GM23338 (cell line): ENCODE data around the gene UBXN4.

Source experiments
- EZH2 ChIP-seq: fragments of 200-600 bp; sonication (generic); IDR thresholded peaks from one replicate; pipeline ENCODE4 v1.8.0; 2017; ENCODE audit warnings: antibody characterized with exemption, mild to moderate bottlenecking, low read depth; ENCODE audit not compliant: unreplicated experiment
- ZNF331 ChIP-seq: fragments of 250-450 bp; sonication (Bioruptor Pico); IDR thresholded peaks from 2 replicates; pipeline ENCODE4 v1.5.0; 2020; ENCODE audit warnings: low read depth, mild to moderate bottlenecking, moderate library complexity
- TF ChIP-seq, protein P1 (sequence below): IDR thresholded peaks from one replicate; pipeline ENCODE4 v1.6.1; 2018; ENCODE audit warnings: antibody characterized with exemption; ENCODE audit not compliant: unreplicated experiment
- TF ChIP-seq, protein P2 (sequence below), 2 experiments: fragments of 200-600 bp in 1 of 2; sonication (generic) in 1 of 2; conservative IDR thresholded peaks; 2 replicates each; pipeline versions ENCODE4 v1.5.1 to v1.6.1; 2016 to 2017; ENCODE audit warnings: antibody characterized with exemption in 2 of 2, low read depth in 2 of 2, mild to moderate bottlenecking in 2 of 2, moderate library complexity in 1 of 2

DNA sequence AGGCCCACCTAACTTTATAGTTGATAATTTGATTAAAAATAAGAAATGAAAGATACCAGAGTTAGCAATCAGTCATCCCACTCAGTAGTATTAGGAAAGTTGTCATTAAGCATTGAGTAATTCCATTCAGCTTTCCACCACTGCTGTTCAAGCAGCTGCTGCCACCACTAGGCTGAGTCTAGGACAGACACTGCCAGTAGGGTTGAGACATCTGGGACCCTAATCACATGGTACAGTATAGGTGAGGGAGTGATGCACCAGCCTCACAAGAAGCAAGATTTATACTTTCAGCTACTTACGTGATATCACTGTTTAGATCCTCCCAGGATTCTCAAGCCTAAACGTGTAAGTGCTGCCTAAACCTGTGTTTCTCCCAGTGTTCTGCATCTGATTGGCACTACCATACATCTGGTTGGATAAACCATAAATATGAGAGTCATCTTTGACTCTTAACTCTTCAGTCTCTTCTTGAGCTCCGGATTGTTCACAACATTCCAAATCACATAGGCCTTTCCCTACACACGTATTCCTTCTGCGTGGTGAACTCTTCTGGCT lies 3.2 kb downstream of the UBXN4 start:
- TF ChIP-seq, protein P1, sequence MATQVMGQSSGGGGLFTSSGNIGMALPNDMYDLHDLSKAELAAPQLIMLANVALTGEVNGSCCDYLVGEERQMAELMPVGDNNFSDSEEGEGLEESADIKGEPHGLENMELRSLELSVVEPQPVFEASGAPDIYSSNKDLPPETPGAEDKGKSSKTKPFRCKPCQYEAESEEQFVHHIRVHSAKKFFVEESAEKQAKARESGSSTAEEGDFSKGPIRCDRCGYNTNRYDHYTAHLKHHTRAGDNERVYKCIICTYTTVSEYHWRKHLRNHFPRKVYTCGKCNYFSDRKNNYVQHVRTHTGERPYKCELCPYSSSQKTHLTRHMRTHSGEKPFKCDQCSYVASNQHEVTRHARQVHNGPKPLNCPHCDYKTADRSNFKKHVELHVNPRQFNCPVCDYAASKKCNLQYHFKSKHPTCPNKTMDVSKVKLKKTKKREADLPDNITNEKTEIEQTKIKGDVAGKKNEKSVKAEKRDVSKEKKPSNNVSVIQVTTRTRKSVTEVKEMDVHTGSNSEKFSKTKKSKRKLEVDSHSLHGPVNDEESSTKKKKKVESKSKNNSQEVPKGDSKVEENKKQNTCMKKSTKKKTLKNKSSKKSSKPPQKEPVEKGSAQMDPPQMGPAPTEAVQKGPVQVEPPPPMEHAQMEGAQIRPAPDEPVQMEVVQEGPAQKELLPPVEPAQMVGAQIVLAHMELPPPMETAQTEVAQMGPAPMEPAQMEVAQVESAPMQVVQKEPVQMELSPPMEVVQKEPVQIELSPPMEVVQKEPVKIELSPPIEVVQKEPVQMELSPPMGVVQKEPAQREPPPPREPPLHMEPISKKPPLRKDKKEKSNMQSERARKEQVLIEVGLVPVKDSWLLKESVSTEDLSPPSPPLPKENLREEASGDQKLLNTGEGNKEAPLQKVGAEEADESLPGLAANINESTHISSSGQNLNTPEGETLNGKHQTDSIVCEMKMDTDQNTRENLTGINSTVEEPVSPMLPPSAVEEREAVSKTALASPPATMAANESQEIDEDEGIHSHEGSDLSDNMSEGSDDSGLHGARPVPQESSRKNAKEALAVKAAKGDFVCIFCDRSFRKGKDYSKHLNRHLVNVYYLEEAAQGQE: no peak
- TF ChIP-seq, protein P2, sequence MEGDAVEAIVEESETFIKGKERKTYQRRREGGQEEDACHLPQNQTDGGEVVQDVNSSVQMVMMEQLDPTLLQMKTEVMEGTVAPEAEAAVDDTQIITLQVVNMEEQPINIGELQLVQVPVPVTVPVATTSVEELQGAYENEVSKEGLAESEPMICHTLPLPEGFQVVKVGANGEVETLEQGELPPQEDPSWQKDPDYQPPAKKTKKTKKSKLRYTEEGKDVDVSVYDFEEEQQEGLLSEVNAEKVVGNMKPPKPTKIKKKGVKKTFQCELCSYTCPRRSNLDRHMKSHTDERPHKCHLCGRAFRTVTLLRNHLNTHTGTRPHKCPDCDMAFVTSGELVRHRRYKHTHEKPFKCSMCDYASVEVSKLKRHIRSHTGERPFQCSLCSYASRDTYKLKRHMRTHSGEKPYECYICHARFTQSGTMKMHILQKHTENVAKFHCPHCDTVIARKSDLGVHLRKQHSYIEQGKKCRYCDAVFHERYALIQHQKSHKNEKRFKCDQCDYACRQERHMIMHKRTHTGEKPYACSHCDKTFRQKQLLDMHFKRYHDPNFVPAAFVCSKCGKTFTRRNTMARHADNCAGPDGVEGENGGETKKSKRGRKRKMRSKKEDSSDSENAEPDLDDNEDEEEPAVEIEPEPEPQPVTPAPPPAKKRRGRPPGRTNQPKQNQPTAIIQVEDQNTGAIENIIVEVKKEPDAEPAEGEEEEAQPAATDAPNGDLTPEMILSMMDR (conservative IDR thresholded peaks at IDR 0.05; ENCODE audit: low read depth in 2 of 2): peak; percentile 43 to 57
- TF ChIP-seq ZNF331: no peak
- no peak for TF ChIP-seq EZH2
